ENCODE results near the gene DENND6A. TPM values are rescaled to one million over a fixed set of nuclear protein-coding genes. Genes with fewer than 3 reads are reported as not detected.
"Not testable (repeated sequence)": the region's sequence is repeated elsewhere in the genome, so short reads cannot be mapped to it uniquely, and the experiment has no call there.

The DENND6A gene
- total and polyA plus RNA-seq, 7 donors = 4.5 to 11.3 (median 10.4) TPM

DNA sequence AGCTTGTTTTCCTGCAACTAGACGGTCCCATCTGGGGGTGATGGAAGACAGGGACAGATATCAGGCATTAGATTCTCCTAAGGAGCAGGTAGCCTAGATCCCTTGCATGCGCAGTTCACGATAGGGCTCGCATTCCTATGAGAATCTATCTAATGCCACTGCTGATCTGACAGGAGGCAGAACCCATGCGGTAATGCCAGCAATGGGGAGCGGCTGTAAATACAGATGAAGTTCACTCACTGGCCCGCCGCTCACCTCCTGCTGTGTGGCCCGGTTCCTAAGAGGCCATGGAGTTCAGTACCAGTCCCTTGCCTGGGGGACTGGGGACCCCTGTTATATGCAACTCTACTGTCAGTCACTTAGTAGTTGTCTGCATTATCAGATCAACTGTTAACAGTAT lies 7.9 kb upstream of the DENND6A start:
- no peak for TF ChIP-seq CTCF (IDR thresholded peaks at IDR 0.05)
- intact Hi-C loops (cut with DNase I) = no loop called here
- no peaks in the 10 kb centered on the region for H3K36me3 ChIP-seq (ENCODE audit: insufficient read depth in 1 of 2, low read depth in 1 of 2)
- WGBS, 3 donors = 83 to 92% (median 89%) methylated on average over 9 of the region's 9 CpGs
- peaks cover 6% of the 10 kb centered on the region for H3K4me1 ChIP-seq
- no peaks in the 10 kb centered on the region for H3K27me3 ChIP-seq (ENCODE audit: insufficient read depth in 3 of 3, low read length in 2 of 3)
- no peaks in the 10 kb centered on the region for H3K9me3 ChIP-seq
- H3K27ac ChIP-seq = no peak overlapping the region
- DNase-seq (no peak), ATAC-seq (no peak)
- no peak overlapping the region for H3K4me3 ChIP-seq

DNA sequence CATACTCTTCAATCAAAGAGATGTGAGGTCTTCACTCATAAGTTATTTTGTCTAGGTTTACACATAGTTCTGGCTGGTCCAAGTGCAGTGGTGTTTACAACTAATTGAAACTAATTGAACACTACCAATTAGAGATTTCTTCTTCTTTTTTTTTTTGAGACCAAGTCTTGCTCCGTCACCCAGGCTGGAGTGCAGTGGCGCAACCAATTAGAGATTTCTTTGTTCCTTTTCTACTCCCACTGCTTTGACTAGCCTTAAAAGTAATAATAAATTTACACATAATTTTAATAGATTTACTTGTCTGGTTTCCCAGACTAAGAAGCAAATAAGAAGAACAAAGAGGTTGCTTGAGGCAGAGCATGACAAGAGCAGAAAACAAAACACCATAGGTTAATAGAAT lies 6.7 kb upstream of the DENND6A start:
- no peaks in the 10 kb centered on the region for H3K9me3 ChIP-seq
- H3K36me3 ChIP-seq (ENCODE audit: insufficient read depth in 1 of 2, low read depth in 1 of 2) = no peaks in the 10 kb centered on the region
- DNase-seq (no peak), ATAC-seq (no peak)
- intact Hi-C loops (cut with DNase I) = loop anchor here (5.0 to 10.0 kb wide), 3 partner anchors 58 to 125 kb away; partner anchors contain the start of genes ARF4 (in 1 of the 2) and SLMAP (in 1 of the 2)
- H3K27me3 ChIP-seq (ENCODE audit: insufficient read depth in 3 of 3, low read length in 2 of 3) = no peaks in the 10 kb centered on the region
- H3K4me3 ChIP-seq = no peak overlapping the region
- H3K4me1 ChIP-seq = peaks cover 6% of the 10 kb centered on the region
- no peak overlapping the region for H3K27ac ChIP-seq
- 88 to 95% (median 93%) methylated on average over 2 of the region's 2 CpGs for WGBS, 3 donors
- no peak for TF ChIP-seq CTCF (IDR thresholded peaks at IDR 0.05)

GRCh38 chr3:57696801-57697321 lies 4.0 kb upstream of the DENND6A start:
- Histone ChIP-seq H3K27me3 (ENCODE audit: insufficient read depth in 3 of 3, low read length in 2 of 3) (no peaks in the 10 kb centered on the region), H3K9me3 (no peaks in the 10 kb centered on the region), H3K36me3 (ENCODE audit: insufficient read depth in 1 of 2, low read depth in 1 of 2) (no peaks in the 10 kb centered on the region), H3K27ac (peak overlapping the region; percentile 74), H3K4me3 (no peak overlapping the region), H3K4me1 (peaks cover 8% of the 10 kb centered on the region)
- intact Hi-C loops (cut with DNase I) = loop anchor here (1.0 to 10.0 kb wide), 4 partner anchors 41 to 128 kb away; partner anchors contain the start of genes ARF4 (in 1 of the 2) and SLMAP (in 1 of the 2)
- 20 to 23% (median 20%) methylated on average over 3 of the region's 3 CpGs for WGBS, 3 donors
- DNase-seq = peak in 1 of 2 donors; percentile 56
- peak; percentile 74 to 87 (median 84) for ATAC-seq
- TF ChIP-seq CTCF (IDR thresholded peaks at IDR 0.05) = no peak

GRCh38 chr3:57694146-57694545 lies 1.3 kb upstream of the DENND6A start:
- DNase-seq (no peak), ATAC-seq (no peak)
- intact Hi-C loops (cut with DNase I) = loop anchor here (10.0 kb wide), 2 partner anchors 99 to 131 kb away; partner anchors contain the start of gene ARF4 (in 1 of the 2)
- 90 to 91% (median 91%) methylated on average over 13 of the region's 13 CpGs for WGBS, 3 donors
- no peak for TF ChIP-seq CTCF (IDR thresholded peaks at IDR 0.05)
- H3K36me3 ChIP-seq (ENCODE audit: insufficient read depth in 1 of 2, low read depth in 1 of 2) = no peaks in the 10 kb centered on the region
- no peak overlapping the region for H3K4me3 ChIP-seq
- H3K9me3 ChIP-seq = no peaks in the 10 kb centered on the region
- no peaks in the 10 kb centered on the region for H3K27me3 ChIP-seq (ENCODE audit: insufficient read depth in 3 of 3, low read length in 2 of 3)
- no peak overlapping the region for H3K27ac ChIP-seq
- peaks cover 27% of the 10 kb centered on the region for H3K4me1 ChIP-seq

DNA sequence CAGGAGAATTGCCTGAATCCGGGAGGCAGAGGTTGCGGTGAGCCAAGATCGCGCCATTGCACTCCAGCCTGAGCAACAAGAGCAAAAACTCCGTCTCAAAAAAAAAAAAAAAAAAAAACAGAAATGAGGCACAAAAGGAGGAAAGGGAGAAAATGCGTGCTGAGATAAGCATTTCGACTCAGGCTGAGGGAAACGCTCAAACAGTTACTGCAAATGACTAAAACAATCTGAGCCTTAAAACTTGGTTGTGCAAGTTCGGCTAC lies 813 bp downstream of the DENND6A start:
- H3K9me3 ChIP-seq; H3K36me3 ChIP-seq (ENCODE audit: insufficient read depth in 1 of 2, low read depth in 1 of 2); DNase-seq; H3K27me3 ChIP-seq (ENCODE audit: insufficient read depth in 3 of 3, low read length in 2 of 3): not testable (repeated sequence)
- Histone ChIP-seq H3K4me1 (peaks cover 37% of the 10 kb centered on the region), H3K4me3 (peak overlapping the region; percentile 99), H3K27ac (peak overlapping the region; percentile 100)
- peak in 2 of 4 donors; percentile 1 to 28 for ATAC-seq
- 2 to 3% (median 2%) methylated on average over 9 of the region's 9 CpGs for WGBS, 3 donors
- intact Hi-C loops (cut with DNase I) = loop anchor here (2.0 to 10.0 kb wide), 3 partner anchors 95 to 133 kb away; partner anchors contain the start of gene ARF4 (in 2 of the 2)
